Measurements from ENCODE around the gene THAP7. TPM values are rescaled to one million over a fixed set of nuclear protein-coding genes. Genes with fewer than 3 reads are reported as not detected.

Gene THAP7
- total RNA-seq, 1 donor from 2014 or later, result 22.0 TPM

DNA sequence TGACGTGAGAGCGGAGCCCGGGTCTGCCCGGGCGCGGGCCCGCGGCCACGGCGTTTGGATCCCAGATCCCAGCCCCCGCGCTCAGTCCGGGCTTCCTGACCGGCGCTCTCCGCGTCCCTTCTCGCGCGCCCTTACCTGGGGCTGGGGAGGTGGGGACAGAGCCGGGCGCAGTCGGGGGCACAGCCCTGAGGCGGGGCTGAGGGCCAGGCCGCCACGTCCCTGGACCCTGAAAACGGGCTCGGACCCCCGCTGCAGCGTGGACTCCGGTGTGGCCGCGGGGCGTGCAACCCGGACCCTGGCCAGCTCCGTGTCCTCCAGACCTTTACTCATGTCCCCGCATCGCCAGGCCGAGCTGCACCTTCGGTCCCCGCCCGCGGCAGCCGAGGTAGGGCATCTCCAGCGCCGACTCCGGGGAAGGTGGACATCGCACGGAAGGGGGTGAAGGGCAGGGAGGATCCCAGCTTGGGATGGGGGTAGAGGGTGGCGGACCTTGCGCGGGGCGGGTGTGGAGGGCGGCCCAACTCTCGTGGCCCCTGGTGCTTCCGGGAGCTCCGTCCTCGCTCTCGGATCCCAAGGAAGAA is 44.7 kb downstream of the THAP7 start:
- no peaks in the 10 kb centered on the region for H3K9me3 Mint-ChIP-seq
- H3K36me3 Mint-ChIP-seq, result peaks cover 5% of the 10 kb centered on the region
- peaks cover 12% of the 10 kb centered on the region for H3K27me3 Mint-ChIP-seq (ENCODE audit: low read depth)
- peak overlapping the region; percentile 72 for H3K4me3 Mint-ChIP-seq
- peaks cover 7% of the 10 kb centered on the region for H3K4me1 Mint-ChIP-seq
- TF ChIP-seq, protein P1, sequence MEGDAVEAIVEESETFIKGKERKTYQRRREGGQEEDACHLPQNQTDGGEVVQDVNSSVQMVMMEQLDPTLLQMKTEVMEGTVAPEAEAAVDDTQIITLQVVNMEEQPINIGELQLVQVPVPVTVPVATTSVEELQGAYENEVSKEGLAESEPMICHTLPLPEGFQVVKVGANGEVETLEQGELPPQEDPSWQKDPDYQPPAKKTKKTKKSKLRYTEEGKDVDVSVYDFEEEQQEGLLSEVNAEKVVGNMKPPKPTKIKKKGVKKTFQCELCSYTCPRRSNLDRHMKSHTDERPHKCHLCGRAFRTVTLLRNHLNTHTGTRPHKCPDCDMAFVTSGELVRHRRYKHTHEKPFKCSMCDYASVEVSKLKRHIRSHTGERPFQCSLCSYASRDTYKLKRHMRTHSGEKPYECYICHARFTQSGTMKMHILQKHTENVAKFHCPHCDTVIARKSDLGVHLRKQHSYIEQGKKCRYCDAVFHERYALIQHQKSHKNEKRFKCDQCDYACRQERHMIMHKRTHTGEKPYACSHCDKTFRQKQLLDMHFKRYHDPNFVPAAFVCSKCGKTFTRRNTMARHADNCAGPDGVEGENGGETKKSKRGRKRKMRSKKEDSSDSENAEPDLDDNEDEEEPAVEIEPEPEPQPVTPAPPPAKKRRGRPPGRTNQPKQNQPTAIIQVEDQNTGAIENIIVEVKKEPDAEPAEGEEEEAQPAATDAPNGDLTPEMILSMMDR (IDR thresholded peaks at IDR 0.05; ENCODE audit: unreplicated experiment), result no peak
- DNase-seq (ENCODE audit: low spot score in 2 of 2, unreplicated experiment in 2 of 2), result no peak
- no peak overlapping the region for H3K27ac Mint-ChIP-seq

GRCh38 chr22:20956258-20957101 is 45.4 kb downstream of the THAP7 start:
- H3K9me3 Mint-ChIP-seq, result no peaks in the 10 kb centered on the region
- H3K36me3 Mint-ChIP-seq, result peaks cover 5% of the 10 kb centered on the region

GRCh38 chr22:20955548-20955947 is 46.4 kb downstream of the THAP7 start:
- DNase-seq (ENCODE audit: low spot score in 2 of 2, unreplicated experiment in 2 of 2), result no peak
- TF ChIP-seq, protein P1 (IDR thresholded peaks at IDR 0.05; ENCODE audit: unreplicated experiment), result no peak
- H3K9me3 Mint-ChIP-seq, result no peaks in the 10 kb centered on the region
- peaks cover 5% of the 10 kb centered on the region for H3K36me3 Mint-ChIP-seq
- no peak overlapping the region for H3K27ac Mint-ChIP-seq
- H3K4me3 Mint-ChIP-seq, result no peak overlapping the region
- peaks cover 12% of the 10 kb centered on the region for H3K27me3 Mint-ChIP-seq (ENCODE audit: low read depth)
- H3K4me1 Mint-ChIP-seq, result peaks cover 7% of the 10 kb centered on the region

More at GRCh38 chr22:20956258-20957101, 45.4 kb downstream of the THAP7 start:
- TF ChIP-seq, protein P1 (IDR thresholded peaks at IDR 0.05; ENCODE audit: unreplicated experiment), result no peak
- Mint-ChIP-seq H3K27ac (no peak overlapping the region), H3K27me3 (ENCODE audit: low read depth) (peaks cover 12% of the 10 kb centered on the region), H3K4me1 (peaks cover 7% of the 10 kb centered on the region), H3K4me3 (peak overlapping the region; percentile 72)
- no peak for DNase-seq (ENCODE audit: low spot score in 2 of 2, unreplicated experiment in 2 of 2)

- Mint-ChIP-seq H3K9me3 (no peaks in the 10 kb centered on the region), H3K4me1 (peaks cover 7% of the 10 kb centered on the region), H3K27ac (peak overlapping the region; percentile 75), H3K4me3 (no peak overlapping the region), H3K36me3 (peaks cover 8% of the 10 kb centered on the region), H3K27me3 (ENCODE audit: low read depth) (peaks cover 12% of the 10 kb centered on the region)
- DNase-seq (ENCODE audit: low spot score in 2 of 2, unreplicated experiment in 2 of 2), result no peak
- TF ChIP-seq, protein P1 (IDR thresholded peaks at IDR 0.05; ENCODE audit: unreplicated experiment), result no peak
These were observed 48.0 kb downstream of the THAP7 start for GRCh38 chr22:20953668-20954500.

GRCh38 chr22:20953342-20953608 is 48.6 kb downstream of the THAP7 start:
- H3K4me1 Mint-ChIP-seq, result peaks cover 6% of the 10 kb centered on the region
- peaks cover 11% of the 10 kb centered on the region for H3K27me3 Mint-ChIP-seq (ENCODE audit: low read depth)
- no peak overlapping the region for H3K4me3 Mint-ChIP-seq
- TF ChIP-seq, protein P1 (IDR thresholded peaks at IDR 0.05; ENCODE audit: unreplicated experiment), result no peak
- no peaks in the 10 kb centered on the region for H3K9me3 Mint-ChIP-seq
- H3K27ac Mint-ChIP-seq, result peak overlapping the region; percentile 75
- H3K36me3 Mint-ChIP-seq, result peaks cover 8% of the 10 kb centered on the region
- DNase-seq (ENCODE audit: low spot score in 2 of 2, unreplicated experiment in 2 of 2), result no peak
